GM23338 (cell line): Measurements from ENCODE around the gene GSTM5. TPM values are rescaled to one million over a fixed set of nuclear protein-coding genes. Genes with fewer than 3 reads are reported as not detected.

Experiments
- ATAC-seq: fragments of 200-7000 bp; cut with Tn5 transposase; 3 replicates; pipeline ENCODE4 v1.9.1; 2020
- DNase-seq: peaks from one replicate; pipeline ENCODE4 v3.0.0-alpha.2; 2015; ENCODE audit warnings: low spot score
- H2AFZ ChIP-seq: fragments of 200-600 bp; sonication (generic); 2 replicates; pipeline ENCODE4 v1.8.0; 2016; ENCODE audit warnings: antibody characterized with exemption, mild to moderate bottlenecking, moderate library complexity
- H3F3A ChIP-seq: fragments of 200-600 bp; sonication (generic); replicated peaks from 2 replicates; pipeline ENCODE4 v1.8.0; 2017; ENCODE audit warnings: antibody characterized with exemption, mixed run types, low read depth
- H3K27ac ChIP-seq: fragments of 200-600 bp; sonication (generic); 2 replicates; pipeline ENCODE4 v1.6.1; 2016; ENCODE audit warnings: low read depth
- H3K27me3 ChIP-seq: fragments of 200-600 bp; sonication (generic); 2 replicates; pipeline ENCODE4 v1.8.0; 2016; ENCODE audit warnings: mild to moderate bottlenecking, mixed run types, moderate library complexity; ENCODE audit not compliant: insufficient read depth
- H3K36me3 ChIP-seq: fragments of 200-600 bp; sonication (generic); 2 replicates; pipeline ENCODE4 v1.8.0; 2016; ENCODE audit warnings: mild to moderate bottlenecking; ENCODE audit not compliant: insufficient read depth
- H3K4me1 ChIP-seq: fragments of 200-600 bp; sonication (generic); 2 replicates; pipeline ENCODE4 v1.8.0; 2016; ENCODE audit warnings: mild to moderate bottlenecking, moderate library complexity; ENCODE audit not compliant: insufficient read depth
- H3K4me2 ChIP-seq: fragments of 200-600 bp; sonication (generic); 2 replicates; pipeline ENCODE4 v1.7.1; 2017; ENCODE audit warnings: mixed run types
- H3K4me3 ChIP-seq: fragments of 200-600 bp; sonication (generic); 2 replicates; pipeline ENCODE4 v1.6.1; 2016; ENCODE audit warnings: mixed run types
- H3K79me2 ChIP-seq: fragments of 200-600 bp; sonication (generic); replicated peaks from 2 replicates; pipeline ENCODE4 v1.8.0; 2017; ENCODE audit warnings: mild to moderate bottlenecking; ENCODE audit not compliant: insufficient read depth
- H3K9me2 ChIP-seq: fragments of 200-600 bp; sonication (generic); 2 replicates; pipeline ENCODE4 v1.8.0; 2017; ENCODE audit not compliant: insufficient read depth
- H4K20me1 ChIP-seq: fragments of 200-600 bp; sonication (generic); replicated peaks from 2 replicates; pipeline ENCODE4 v1.8.0; 2017; ENCODE audit warnings: mild to moderate bottlenecking; ENCODE audit not compliant: insufficient read depth
- H3K27ac Mint-ChIP-seq: 2 replicates; pipeline ENCODE4 v1.8.0; 2020; ENCODE audit warnings: inconsistent platforms, mild to moderate bottlenecking, moderate library complexity, mixed read lengths
- H3K27me3 Mint-ChIP-seq: 3 replicates; pipeline ENCODE4 v1.8.0; 2022; ENCODE audit warnings: low read depth, mild to moderate bottlenecking, moderate library complexity, mixed read lengths, inconsistent platforms; ENCODE audit not compliant: insufficient read depth, poor library complexity
- H3K36me3 Mint-ChIP-seq: 3 replicates; pipeline ENCODE4 v1.8.0; 2021; ENCODE audit warnings: low read depth, mild to moderate bottlenecking, inconsistent platforms, moderate library complexity, mixed read lengths
- H3K4me1 Mint-ChIP-seq: 3 replicates; pipeline ENCODE4 v1.8.0; 2020; ENCODE audit warnings: mild to moderate bottlenecking, inconsistent platforms, mixed read lengths
- H3K4me3 Mint-ChIP-seq: 3 replicates; pipeline ENCODE4 v1.8.0; 2021; ENCODE audit warnings: moderate library complexity, mild to moderate bottlenecking, inconsistent platforms, mixed read lengths
- H3K9me3 Mint-ChIP-seq: 3 replicates; pipeline ENCODE4 v1.8.0; 2020; ENCODE audit warnings: moderate library complexity, mild to moderate bottlenecking, inconsistent platforms, mixed read lengths
- CREB1 ChIP-seq: fragments of 250-450 bp; sonication (Bioruptor Pico); IDR thresholded peaks from 2 replicates; pipeline ENCODE4 v1.5.0; 2020; ENCODE audit warnings: low read depth, mild to moderate bottlenecking, moderate library complexity
- EZH2 ChIP-seq: fragments of 200-600 bp; sonication (generic); IDR thresholded peaks from one replicate; pipeline ENCODE4 v1.8.0; 2017; ENCODE audit warnings: antibody characterized with exemption, mild to moderate bottlenecking, low read depth; ENCODE audit not compliant: unreplicated experiment
- JUNB ChIP-seq: IDR thresholded peaks from one replicate; pipeline ENCODE4 v1.6.1; 2016; ENCODE audit warnings: antibody characterized with exemption; ENCODE audit not compliant: unreplicated experiment
- NANOG ChIP-seq: IDR thresholded peaks from 2 replicates; pipeline ENCODE4 v1.6.1; 2016; ENCODE audit warnings: antibody characterized with exemption, borderline replicate concordance
- STAT1 ChIP-seq: IDR thresholded peaks from one replicate; pipeline ENCODE4 v1.6.1; 2016; ENCODE audit warnings: antibody characterized with exemption; ENCODE audit not compliant: unreplicated experiment
- ZNF114 ChIP-seq: fragments of 250-450 bp; sonication (Bioruptor Pico); IDR thresholded peaks from 2 replicates; pipeline ENCODE4 v1.5.0; 2020; ENCODE audit warnings: mild to moderate bottlenecking, moderate library complexity
- ZNF462 ChIP-seq: fragments of 250-450 bp; sonication (Bioruptor Pico); IDR thresholded peaks from 2 replicates; pipeline ENCODE4 v1.5.0; 2020; ENCODE audit warnings: mild to moderate bottlenecking, moderate library complexity
- polyA plus RNA-seq: library from polyadenylated mRNA; unstranded; fragments of >200 nt; fragmentation: Nextera tagmentation; extraction: Ambion mirVana; gene quantifications from 2 replicates; pipeline ENCODE4 v1.2.1, GENCODE V29; 2016
- total RNA-seq: library from RNA; depleted of rRNA; stranded (reverse); fragments of >200 nt; shearing (Covaris generic); gene quantifications from 2 replicates; pipeline ENCODE4 v1.2.3, GENCODE V29; 2014
- TF ChIP-seq, protein P1 (sequence below): IDR thresholded peaks from one replicate; pipeline ENCODE4 v1.6.1; 2018; ENCODE audit warnings: antibody characterized with exemption; ENCODE audit not compliant: unreplicated experiment
- TF ChIP-seq, protein P2 (sequence below), 2 experiments: fragments of 200-600 bp in 1 of 2; sonication (generic) in 1 of 2; conservative IDR thresholded peaks; 2 replicates each; pipeline versions ENCODE4 v1.5.1 to v1.6.1; 2016 to 2017; ENCODE audit warnings: antibody characterized with exemption in 2 of 2, low read depth in 2 of 2, mild to moderate bottlenecking in 2 of 2, moderate library complexity in 1 of 2
- TF ChIP-seq, protein P3 (sequence below): IDR thresholded peaks from 2 replicates; pipeline ENCODE4 v1.6.1; 2016; ENCODE audit warnings: antibody characterized with exemption

The GSTM5 gene
- total and polyA plus RNA-seq, 2 experiments from 2014 or later, result 2.5 to 5.0 TPM

DNA sequence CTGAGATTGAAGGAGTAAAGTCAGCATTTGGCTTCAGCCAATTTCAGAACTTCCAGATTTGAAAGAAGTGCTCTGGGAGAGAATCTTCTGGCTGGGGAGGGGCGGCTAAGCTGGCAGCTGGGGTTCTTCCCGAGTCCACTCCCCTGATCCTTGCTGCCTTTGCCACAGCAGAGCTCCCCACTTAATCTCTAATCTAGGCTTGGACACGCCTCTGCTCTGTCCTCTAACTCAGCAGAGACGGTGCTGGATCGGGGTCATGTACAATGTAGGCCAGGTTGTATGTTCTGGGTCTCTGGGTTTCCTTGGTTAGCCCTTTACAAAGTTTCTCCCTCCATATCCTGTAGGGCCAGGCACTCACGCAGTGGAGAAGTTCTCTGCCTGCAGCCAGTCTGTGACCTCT is 38.9 kb downstream of the GSTM5 start:
- TF ChIP-seq NANOG (no peak), ZNF114 (CRISPR knock-in tag) (no peak), CREB1 (no peak), EZH2 (no peak), STAT1 (no peak), ZNF462 (CRISPR knock-in tag) (no peak), JUNB (no peak)
- TF ChIP-seq, protein P1, sequence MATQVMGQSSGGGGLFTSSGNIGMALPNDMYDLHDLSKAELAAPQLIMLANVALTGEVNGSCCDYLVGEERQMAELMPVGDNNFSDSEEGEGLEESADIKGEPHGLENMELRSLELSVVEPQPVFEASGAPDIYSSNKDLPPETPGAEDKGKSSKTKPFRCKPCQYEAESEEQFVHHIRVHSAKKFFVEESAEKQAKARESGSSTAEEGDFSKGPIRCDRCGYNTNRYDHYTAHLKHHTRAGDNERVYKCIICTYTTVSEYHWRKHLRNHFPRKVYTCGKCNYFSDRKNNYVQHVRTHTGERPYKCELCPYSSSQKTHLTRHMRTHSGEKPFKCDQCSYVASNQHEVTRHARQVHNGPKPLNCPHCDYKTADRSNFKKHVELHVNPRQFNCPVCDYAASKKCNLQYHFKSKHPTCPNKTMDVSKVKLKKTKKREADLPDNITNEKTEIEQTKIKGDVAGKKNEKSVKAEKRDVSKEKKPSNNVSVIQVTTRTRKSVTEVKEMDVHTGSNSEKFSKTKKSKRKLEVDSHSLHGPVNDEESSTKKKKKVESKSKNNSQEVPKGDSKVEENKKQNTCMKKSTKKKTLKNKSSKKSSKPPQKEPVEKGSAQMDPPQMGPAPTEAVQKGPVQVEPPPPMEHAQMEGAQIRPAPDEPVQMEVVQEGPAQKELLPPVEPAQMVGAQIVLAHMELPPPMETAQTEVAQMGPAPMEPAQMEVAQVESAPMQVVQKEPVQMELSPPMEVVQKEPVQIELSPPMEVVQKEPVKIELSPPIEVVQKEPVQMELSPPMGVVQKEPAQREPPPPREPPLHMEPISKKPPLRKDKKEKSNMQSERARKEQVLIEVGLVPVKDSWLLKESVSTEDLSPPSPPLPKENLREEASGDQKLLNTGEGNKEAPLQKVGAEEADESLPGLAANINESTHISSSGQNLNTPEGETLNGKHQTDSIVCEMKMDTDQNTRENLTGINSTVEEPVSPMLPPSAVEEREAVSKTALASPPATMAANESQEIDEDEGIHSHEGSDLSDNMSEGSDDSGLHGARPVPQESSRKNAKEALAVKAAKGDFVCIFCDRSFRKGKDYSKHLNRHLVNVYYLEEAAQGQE, result no peak
- TF ChIP-seq, protein P2, sequence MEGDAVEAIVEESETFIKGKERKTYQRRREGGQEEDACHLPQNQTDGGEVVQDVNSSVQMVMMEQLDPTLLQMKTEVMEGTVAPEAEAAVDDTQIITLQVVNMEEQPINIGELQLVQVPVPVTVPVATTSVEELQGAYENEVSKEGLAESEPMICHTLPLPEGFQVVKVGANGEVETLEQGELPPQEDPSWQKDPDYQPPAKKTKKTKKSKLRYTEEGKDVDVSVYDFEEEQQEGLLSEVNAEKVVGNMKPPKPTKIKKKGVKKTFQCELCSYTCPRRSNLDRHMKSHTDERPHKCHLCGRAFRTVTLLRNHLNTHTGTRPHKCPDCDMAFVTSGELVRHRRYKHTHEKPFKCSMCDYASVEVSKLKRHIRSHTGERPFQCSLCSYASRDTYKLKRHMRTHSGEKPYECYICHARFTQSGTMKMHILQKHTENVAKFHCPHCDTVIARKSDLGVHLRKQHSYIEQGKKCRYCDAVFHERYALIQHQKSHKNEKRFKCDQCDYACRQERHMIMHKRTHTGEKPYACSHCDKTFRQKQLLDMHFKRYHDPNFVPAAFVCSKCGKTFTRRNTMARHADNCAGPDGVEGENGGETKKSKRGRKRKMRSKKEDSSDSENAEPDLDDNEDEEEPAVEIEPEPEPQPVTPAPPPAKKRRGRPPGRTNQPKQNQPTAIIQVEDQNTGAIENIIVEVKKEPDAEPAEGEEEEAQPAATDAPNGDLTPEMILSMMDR (conservative IDR thresholded peaks at IDR 0.05; ENCODE audit: low read depth in 2 of 2), result no peak
- TF ChIP-seq, protein P3, sequence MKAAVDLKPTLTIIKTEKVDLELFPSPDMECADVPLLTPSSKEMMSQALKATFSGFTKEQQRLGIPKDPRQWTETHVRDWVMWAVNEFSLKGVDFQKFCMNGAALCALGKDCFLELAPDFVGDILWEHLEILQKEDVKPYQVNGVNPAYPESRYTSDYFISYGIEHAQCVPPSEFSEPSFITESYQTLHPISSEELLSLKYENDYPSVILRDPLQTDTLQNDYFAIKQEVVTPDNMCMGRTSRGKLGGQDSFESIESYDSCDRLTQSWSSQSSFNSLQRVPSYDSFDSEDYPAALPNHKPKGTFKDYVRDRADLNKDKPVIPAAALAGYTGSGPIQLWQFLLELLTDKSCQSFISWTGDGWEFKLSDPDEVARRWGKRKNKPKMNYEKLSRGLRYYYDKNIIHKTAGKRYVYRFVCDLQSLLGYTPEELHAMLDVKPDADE, result no peak
- no peak overlapping the region for H3K4me3 ChIP-seq
- H3K4me2 ChIP-seq, result no peak overlapping the region
- H3K4me3 Mint-ChIP-seq, result no peak overlapping the region
- H3K36me3 ChIP-seq, result no peaks in the 10 kb centered on the region
- H3K4me1 Mint-ChIP-seq, result no peaks in the 10 kb centered on the region
- H3K4me1 ChIP-seq, result no peaks in the 10 kb centered on the region
- no peak overlapping the region for H3K27ac Mint-ChIP-seq
- H3K27ac ChIP-seq, result no peak overlapping the region
- no peak for DNase-seq
- H3F3A ChIP-seq, result no peaks in the 10 kb centered on the region
- H2AFZ ChIP-seq, result no peak overlapping the region
- peaks cover 9% of the 10 kb centered on the region; the same call in 2 of the 3 replicates for H3K36me3 Mint-ChIP-seq
- peaks cover 12% of the 10 kb centered on the region for H3K27me3 Mint-ChIP-seq
- H3K9me2 ChIP-seq, result no peaks in the 10 kb centered on the region
- H4K20me1 ChIP-seq, result no peaks in the 10 kb centered on the region
- no peaks in the 10 kb centered on the region for H3K79me2 ChIP-seq
- H3K27me3 ChIP-seq, result no peaks in the 10 kb centered on the region
- peaks cover 23% of the 10 kb centered on the region for H3K9me3 Mint-ChIP-seq
- ATAC-seq, result no peak
